ENCODE results near the gene HOXB5.

DNA sequence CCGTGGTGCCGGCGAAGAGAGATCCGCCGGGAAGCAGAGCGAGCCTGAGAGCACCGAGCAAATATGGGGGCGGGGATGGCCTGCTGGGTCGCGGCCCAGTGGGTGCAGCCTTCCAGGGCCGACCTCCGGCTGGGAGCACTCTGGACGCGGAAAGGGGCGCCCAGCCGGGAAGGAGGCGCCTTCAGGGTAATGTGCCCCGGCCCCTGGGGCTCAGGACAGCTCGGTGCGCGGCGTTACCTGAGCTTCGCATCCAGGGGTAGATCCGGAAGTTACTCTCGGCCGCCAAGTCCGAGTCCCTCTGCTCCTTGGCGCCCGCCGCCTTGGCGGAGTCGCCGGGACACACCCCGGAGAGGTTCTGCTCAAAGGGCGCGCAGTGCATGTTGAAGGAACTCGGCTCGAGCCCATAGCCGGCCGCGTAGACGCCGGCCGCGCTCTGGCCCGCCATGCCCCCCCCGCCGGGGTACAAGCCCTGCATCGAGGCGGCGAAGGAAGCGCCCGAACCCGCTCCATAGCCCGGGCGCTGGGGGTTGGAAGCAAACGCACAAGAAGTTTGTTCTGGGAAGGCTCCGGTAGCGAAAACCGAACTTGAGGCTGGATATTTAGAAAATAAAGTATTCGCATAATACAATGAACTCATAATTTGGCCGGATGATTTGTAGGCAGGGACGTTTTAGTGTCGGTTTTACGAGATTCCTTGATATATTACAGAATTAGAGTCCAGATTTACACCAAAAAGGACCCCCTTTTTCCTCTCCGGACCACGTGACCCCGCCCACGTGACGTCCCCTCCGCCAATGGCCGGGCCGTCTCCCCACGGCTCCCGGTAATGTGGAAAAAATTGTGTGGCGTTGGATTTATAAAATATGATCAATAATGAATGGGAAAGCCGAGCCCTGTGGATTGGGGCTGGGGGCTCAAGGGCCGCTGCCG lies 17.0 kb upstream of the HOXB5 start, which contains the start of gene HOXB7:
- TF ChIP-seq TAF1 (IDR thresholded peaks at IDR 0.05; ENCODE audit: borderline replicate concordance, insufficient read depth, low read length) (no peak), POLR2AphosphoS5 (IDR thresholded peaks at IDR 0.05; ENCODE audit: low read depth, low read length) (no peak), SIN3A (IDR thresholded peaks at IDR 0.05; ENCODE audit: borderline replicate concordance, insufficient read depth, low read length) (no peak), REST (IDR thresholded peaks at IDR 0.05; ENCODE audit: insufficient read depth in 1 of 2, low read depth in 2 of 2, low read length in 2 of 2) (no peak), FOXP2 (optimal IDR thresholded peaks at IDR 0.05; ENCODE audit: borderline replicate concordance, extremely low read depth, extremely low read length, insufficient read depth) (no peak)

Measured in PFSK-1 (cell line).